HEK293 (cell line): ENCODE data around the gene GNB1L.
A peak's percentile ranks its signal among the peaks of the same experiment; 100 is the strongest.

Source experiments
- CTCF ChIA-PET: fragments of 350-600 bp; formaldehyde crosslinking; extraction: SDS; loops from one replicate; lab custom pipeline; 2021; ENCODE audit warnings: antibody characterized with exemption; lab: Yijun Ruan, JAX
- POLR2A ChIA-PET: fragments of 300-600 bp; formaldehyde crosslinking; extraction: SDS; loops from one replicate; lab custom pipeline; 2020; ENCODE audit warnings: antibody characterized with exemption, inconsistent platforms; lab: Yijun Ruan, JAX
- H3K27ac ChIP-seq: fragments of 200-500 bp; sonication (Bioruptor generic); 2 replicates; pipeline ENCODE4 v1.5.1; 2014; ENCODE audit warnings: low read depth, low read length, control low read depth, inconsistent platforms; ENCODE audit errors: extremely low read depth
- H3K36me3 ChIP-seq, 2 experiments: fragments of 200-500 bp in 1 of 2; sonication (Bioruptor generic) in 1 of 2; 1 replicate in 1 of 2; 2 replicates in 1 of 2; pipeline ENCODE4 v1.5.1; 2014 to 2017; ENCODE audit warnings: inconsistent platforms in 2 of 2, low read length in 2 of 2; ENCODE audit not compliant: control insufficient read depth in 2 of 2, insufficient read depth in 1 of 2
- H3K4me1 ChIP-seq: fragments of 200-500 bp; sonication (Bioruptor generic); 2 replicates; pipeline ENCODE4 v1.5.1; 2014; ENCODE audit warnings: mild to moderate bottlenecking, low read length, inconsistent platforms; ENCODE audit not compliant: control insufficient read depth, insufficient read depth
- H3K4me3 ChIP-seq: 2 replicates; pipeline ENCODE4 v1.5.1; 2011; ENCODE audit warnings: low read depth, mild to moderate bottlenecking, control low read depth, low read length, moderate library complexity
- H3K9me3 ChIP-seq: fragments of 200-500 bp; sonication (Bioruptor generic); 2 replicates; pipeline ENCODE4 v1.5.1; 2014; ENCODE audit warnings: low read depth, low read length, inconsistent platforms; ENCODE audit not compliant: control insufficient read depth, insufficient read depth
- EGR2 ChIP-seq: fragments of 450-650 bp; formaldehyde crosslinking; IDR thresholded peaks from 2 replicates; pipeline ENCODE4 v1.5.1; 2016; ENCODE audit warnings: low read depth, missing biosample characterization, missing genetic modification characterization
- GFI1B ChIP-seq: fragments of 450-650 bp; formaldehyde crosslinking; IDR thresholded peaks from 2 replicates; pipeline ENCODE4 v1.5.1; 2016; ENCODE audit warnings: missing biosample characterization, missing genetic modification characterization
- YY1 ChIP-seq: fragments of 450-650 bp; formaldehyde crosslinking; IDR thresholded peaks from 2 replicates; pipeline ENCODE4 v1.5.1; 2018; ENCODE audit warnings: missing biosample characterization, missing genetic modification characterization
- ZBTB17 ChIP-seq: fragments of 450-650 bp; formaldehyde crosslinking; IDR thresholded peaks from 2 replicates; pipeline ENCODE4 v1.5.1; 2016; ENCODE audit warnings: missing biosample characterization, missing genetic modification characterization
- ZBTB7A ChIP-seq: fragments of 450-650 bp; formaldehyde crosslinking; IDR thresholded peaks from 2 replicates; pipeline ENCODE4 v1.5.1; 2016; ENCODE audit warnings: low read depth, missing biosample characterization, missing genetic modification characterization
- ZBTB8A ChIP-seq: fragments of 450-650 bp; formaldehyde crosslinking; IDR thresholded peaks from 2 replicates; pipeline ENCODE4 v1.5.1; 2016; ENCODE audit warnings: missing biosample characterization, missing genetic modification characterization
- ZFHX2 ChIP-seq: fragments of 450-650 bp; formaldehyde crosslinking; conservative IDR thresholded peaks from 2 replicates; pipeline ENCODE4 v1.5.1; 2016; ENCODE audit warnings: missing biosample characterization, missing genetic modification characterization
- ZNF174 ChIP-seq: fragments of 450-650 bp; formaldehyde crosslinking; IDR thresholded peaks from 2 replicates; pipeline ENCODE4 v1.5.0; 2017; ENCODE audit warnings: missing biosample characterization, mild to moderate bottlenecking, missing genetic modification characterization
- ZNF292 ChIP-seq: fragments of 450-650 bp; formaldehyde crosslinking; IDR thresholded peaks from 2 replicates; pipeline ENCODE4 v1.5.1; 2016; ENCODE audit warnings: low read depth, missing biosample characterization, missing genetic modification characterization, borderline replicate concordance
- ZNF391 ChIP-seq: fragments of 450-650 bp; formaldehyde crosslinking; IDR thresholded peaks from 2 replicates; pipeline ENCODE4 v1.5.1; 2016; ENCODE audit warnings: low read depth, missing biosample characterization, missing genetic modification characterization, borderline replicate concordance
- ZNF510 ChIP-seq: fragments of 450-650 bp; formaldehyde crosslinking; IDR thresholded peaks from 2 replicates; pipeline ENCODE4 v1.5.1; 2018; ENCODE audit warnings: mild to moderate bottlenecking, missing genetic modification characterization, missing biosample characterization; ENCODE audit not compliant: insufficient replicate concordance
- ZNF530 ChIP-seq: fragments of 450-650 bp; formaldehyde crosslinking; IDR thresholded peaks from 2 replicates; pipeline ENCODE4 v1.5.1; 2016; ENCODE audit warnings: low read depth, missing biosample characterization, missing genetic modification characterization
- ZNF544 ChIP-seq: fragments of 450-650 bp; formaldehyde crosslinking; IDR thresholded peaks from 2 replicates; pipeline ENCODE4 v1.5.0; 2017; ENCODE audit warnings: missing biosample characterization, missing genetic modification characterization
- ZNF549 ChIP-seq: fragments of 450-650 bp; IDR thresholded peaks from 2 replicates; pipeline ENCODE4 v1.5.1; 2018; ENCODE audit warnings: missing biosample characterization, missing genetic modification characterization, mild to moderate bottlenecking, inconsistent platforms, moderate library complexity
- ZNF571 ChIP-seq: fragments of 450-650 bp; formaldehyde crosslinking; IDR thresholded peaks from 2 replicates; pipeline ENCODE4 v1.5.0; 2017; ENCODE audit warnings: missing biosample characterization, missing genetic modification characterization
- ZNF600 ChIP-seq: fragments of 450-650 bp; formaldehyde crosslinking; IDR thresholded peaks from 2 replicates; pipeline ENCODE4 v1.5.1; 2016; ENCODE audit warnings: missing biosample characterization, missing genetic modification characterization
- ZNF658 ChIP-seq: fragments of 450-650 bp; formaldehyde crosslinking; IDR thresholded peaks from 2 replicates; pipeline ENCODE4; 2016; ENCODE audit warnings: missing biosample characterization, missing genetic modification characterization
- ZNF660 ChIP-seq: fragments of 450-650 bp; IDR thresholded peaks from 2 replicates; pipeline ENCODE4 v1.5.1; 2018; ENCODE audit warnings: missing biosample characterization, mild to moderate bottlenecking, missing genetic modification characterization
- ZNF677 ChIP-seq: fragments of 450-650 bp; IDR thresholded peaks from 2 replicates; pipeline ENCODE4 v1.5.0; 2018; ENCODE audit warnings: missing biosample characterization, mild to moderate bottlenecking, missing genetic modification characterization, moderate library complexity
- ZNF701 ChIP-seq: fragments of 450-650 bp; formaldehyde crosslinking; IDR thresholded peaks from 2 replicates; pipeline ENCODE4 v1.5.1; 2016; ENCODE audit warnings: missing biosample characterization, missing genetic modification characterization
- ZSCAN16 ChIP-seq: fragments of 450-650 bp; formaldehyde crosslinking; IDR thresholded peaks from 2 replicates; pipeline ENCODE4 v1.5.1; 2016; ENCODE audit warnings: missing biosample characterization, missing genetic modification characterization
- TF ChIP-seq, protein P1 (sequence below): fragments of 450-650 bp; formaldehyde crosslinking; IDR thresholded peaks from 2 replicates; pipeline ENCODE4 v1.5.1; 2016; ENCODE audit warnings: missing biosample characterization, missing genetic modification characterization
- TF ChIP-seq, protein P2 (sequence below): fragments of 450-650 bp; formaldehyde crosslinking; IDR thresholded peaks from 2 replicates; pipeline ENCODE4 v1.5.1; 2016; ENCODE audit warnings: missing biosample characterization, missing genetic modification characterization, borderline replicate concordance
- TF ChIP-seq, protein P3 (sequence below): fragments of 450-650 bp; formaldehyde crosslinking; IDR thresholded peaks from 2 replicates; pipeline ENCODE4 v1.5.1; 2016; ENCODE audit warnings: missing biosample characterization, missing genetic modification characterization

Gene GNB1L

DNA sequence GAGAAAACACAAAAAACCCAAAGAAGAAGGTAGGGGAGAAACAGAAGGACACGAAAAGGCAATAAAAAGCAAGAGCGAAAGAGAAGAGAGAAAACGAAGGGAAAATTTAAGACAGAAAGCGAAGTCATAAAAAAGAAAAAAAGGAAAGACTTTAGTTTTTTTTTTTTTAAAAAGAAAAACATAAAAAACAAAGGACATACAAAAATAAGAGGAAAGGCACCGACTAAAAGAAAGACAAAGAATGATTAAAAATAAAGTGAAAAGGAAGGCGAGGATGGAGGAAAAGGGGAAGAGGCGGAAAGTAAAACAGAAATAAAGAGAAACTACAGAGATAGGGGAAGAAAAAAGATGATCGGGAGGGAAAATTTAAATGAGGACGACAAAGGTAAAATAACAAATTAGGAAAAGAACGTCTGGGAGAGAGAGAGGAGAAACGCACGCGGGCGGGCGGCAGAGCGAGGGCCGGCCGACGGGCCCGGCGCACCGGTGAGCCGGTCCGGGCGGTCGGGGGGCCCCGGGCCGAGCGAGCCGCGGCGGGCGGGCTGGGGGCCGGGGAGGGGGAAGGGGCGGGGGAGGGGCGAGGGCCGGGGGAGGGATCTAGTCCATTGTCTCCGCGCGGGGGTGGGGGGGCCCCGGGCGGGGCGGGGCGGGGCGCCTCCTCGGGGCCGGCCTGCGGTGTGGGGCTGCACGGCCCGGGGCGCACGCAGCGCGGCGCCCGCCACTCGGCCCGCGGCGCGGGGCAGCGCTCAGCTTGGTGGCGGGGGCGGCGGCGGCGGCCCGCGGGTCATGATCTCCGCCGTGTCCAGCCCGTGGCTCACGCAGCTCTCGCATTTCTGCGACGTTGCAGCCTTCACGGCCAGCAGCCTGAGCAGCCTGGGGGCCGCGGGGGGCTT is 94.4 kb downstream of the GNB1L start, which contains the start of gene TBX1 (continued):
- TF ChIP-seq ZBTB17 (tag by site-specific recombination) (0 out of 2 replicates have a peak, but pooled peaks have one; percentile 20), GFI1B (no peak), ZNF510 (tag by site-specific recombination) (no peak), EGR2 (tag by site-specific recombination) (0 out of 2 replicates have a peak, but pooled peaks have one; percentile 2), ZNF544 (no peak)
- TF ChIP-seq, protein P1, sequence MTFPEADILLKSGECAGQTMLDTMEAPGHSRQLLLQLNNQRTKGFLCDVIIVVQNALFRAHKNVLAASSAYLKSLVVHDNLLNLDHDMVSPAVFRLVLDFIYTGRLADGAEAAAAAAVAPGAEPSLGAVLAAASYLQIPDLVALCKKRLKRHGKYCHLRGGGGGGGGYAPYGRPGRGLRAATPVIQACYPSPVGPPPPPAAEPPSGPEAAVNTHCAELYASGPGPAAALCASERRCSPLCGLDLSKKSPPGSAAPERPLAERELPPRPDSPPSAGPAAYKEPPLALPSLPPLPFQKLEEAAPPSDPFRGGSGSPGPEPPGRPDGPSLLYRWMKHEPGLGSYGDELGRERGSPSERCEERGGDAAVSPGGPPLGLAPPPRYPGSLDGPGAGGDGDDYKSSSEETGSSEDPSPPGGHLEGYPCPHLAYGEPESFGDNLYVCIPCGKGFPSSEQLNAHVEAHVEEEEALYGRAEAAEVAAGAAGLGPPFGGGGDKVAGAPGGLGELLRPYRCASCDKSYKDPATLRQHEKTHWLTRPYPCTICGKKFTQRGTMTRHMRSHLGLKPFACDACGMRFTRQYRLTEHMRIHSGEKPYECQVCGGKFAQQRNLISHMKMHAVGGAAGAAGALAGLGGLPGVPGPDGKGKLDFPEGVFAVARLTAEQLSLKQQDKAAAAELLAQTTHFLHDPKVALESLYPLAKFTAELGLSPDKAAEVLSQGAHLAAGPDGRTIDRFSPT (tag by site-specific recombination) = no peak
- TF ChIP-seq, all 188 proteins: peak for 23

DNA sequence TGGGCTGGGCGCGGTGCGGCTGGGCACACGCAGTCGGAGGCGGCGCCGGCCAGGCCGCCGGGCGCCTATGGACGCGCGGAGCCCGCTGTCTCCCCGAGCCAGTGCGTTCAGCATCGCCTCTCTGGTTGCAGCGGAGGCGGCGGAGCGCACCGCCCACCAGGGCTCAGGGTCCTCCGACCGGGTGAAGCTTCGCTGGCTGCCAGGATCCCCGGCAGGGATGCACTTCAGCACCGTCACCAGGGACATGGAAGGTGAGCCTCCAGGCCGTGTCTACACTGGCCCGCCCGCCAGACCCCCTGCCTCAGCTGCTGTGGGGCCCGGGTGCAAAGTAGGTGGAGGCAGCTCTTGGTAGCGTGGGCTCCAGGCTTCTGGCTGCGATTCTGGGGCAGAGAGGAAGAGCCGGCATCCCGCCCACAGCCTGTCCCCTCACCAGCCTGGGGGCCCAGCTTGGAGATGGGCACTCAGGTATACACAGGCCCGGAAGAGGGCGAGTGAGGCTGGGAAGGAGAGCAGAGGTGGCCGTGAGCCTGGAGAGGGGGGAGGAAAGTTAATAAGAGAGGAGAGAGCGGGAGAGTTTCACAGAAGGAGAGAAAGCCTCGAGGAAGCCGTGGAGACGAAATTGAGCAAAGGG is 95.1 kb downstream of the GNB1L start:
- Histone ChIP-seq H3K4me1 (no peaks in the 10 kb centered on the region), H3K36me3 (peaks cover 0 to 25% of the 10 kb centered on the region in 2 experiments; a peak in 1 of 3 replicates), H3K9me3 (no peaks in the 10 kb centered on the region), H3K4me3 (no peak overlapping the region), H3K27ac (no peak overlapping the region)
- TF ChIP-seq ZSCAN16 = no peak
- TF ChIP-seq ZNF174 = no peak
- peak; percentile 19; the same call in 1 of the 2 replicates for TF ChIP-seq ZBTB8A (tag by site-specific recombination)
- TF ChIP-seq ZNF530 (tag by site-specific recombination) = no peak
- TF ChIP-seq ZFHX2 (tag by site-specific recombination) = peak; percentile 40; the same call in 1 of the 2 replicates
- TF ChIP-seq ZNF701 = no peak
- TF ChIP-seq, protein P2, sequence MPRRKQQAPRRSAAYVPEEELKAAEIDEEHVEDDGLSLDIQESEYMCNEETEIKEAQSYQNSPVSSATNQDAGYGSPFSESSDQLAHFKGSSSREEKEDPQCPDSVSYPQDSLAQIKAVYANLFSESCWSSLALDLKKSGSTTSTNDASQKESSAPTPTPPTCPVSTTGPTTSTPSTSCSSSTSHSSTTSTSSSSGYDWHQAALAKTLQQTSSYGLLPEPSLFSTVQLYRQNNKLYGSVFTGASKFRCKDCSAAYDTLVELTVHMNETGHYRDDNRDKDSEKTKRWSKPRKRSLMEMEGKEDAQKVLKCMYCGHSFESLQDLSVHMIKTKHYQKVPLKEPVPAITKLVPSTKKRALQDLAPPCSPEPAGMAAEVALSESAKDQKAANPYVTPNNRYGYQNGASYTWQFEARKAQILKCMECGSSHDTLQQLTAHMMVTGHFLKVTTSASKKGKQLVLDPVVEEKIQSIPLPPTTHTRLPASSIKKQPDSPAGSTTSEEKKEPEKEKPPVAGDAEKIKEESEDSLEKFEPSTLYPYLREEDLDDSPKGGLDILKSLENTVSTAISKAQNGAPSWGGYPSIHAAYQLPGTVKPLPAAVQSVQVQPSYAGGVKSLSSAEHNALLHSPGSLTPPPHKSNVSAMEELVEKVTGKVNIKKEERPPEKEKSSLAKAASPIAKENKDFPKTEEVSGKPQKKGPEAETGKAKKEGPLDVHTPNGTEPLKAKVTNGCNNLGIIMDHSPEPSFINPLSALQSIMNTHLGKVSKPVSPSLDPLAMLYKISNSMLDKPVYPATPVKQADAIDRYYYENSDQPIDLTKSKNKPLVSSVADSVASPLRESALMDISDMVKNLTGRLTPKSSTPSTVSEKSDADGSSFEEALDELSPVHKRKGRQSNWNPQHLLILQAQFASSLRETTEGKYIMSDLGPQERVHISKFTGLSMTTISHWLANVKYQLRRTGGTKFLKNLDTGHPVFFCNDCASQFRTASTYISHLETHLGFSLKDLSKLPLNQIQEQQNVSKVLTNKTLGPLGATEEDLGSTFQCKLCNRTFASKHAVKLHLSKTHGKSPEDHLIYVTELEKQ (tag by site-specific recombination) = no peak
- POLR2A ChIA-PET = no interaction called here
- CTCF ChIA-PET = interaction anchor here (0.6 kb wide), 2 partner anchors 194 to 649 kb away, joined by 3 to 4 read pairs; no protein-coding TSS in a partner anchor

DNA sequence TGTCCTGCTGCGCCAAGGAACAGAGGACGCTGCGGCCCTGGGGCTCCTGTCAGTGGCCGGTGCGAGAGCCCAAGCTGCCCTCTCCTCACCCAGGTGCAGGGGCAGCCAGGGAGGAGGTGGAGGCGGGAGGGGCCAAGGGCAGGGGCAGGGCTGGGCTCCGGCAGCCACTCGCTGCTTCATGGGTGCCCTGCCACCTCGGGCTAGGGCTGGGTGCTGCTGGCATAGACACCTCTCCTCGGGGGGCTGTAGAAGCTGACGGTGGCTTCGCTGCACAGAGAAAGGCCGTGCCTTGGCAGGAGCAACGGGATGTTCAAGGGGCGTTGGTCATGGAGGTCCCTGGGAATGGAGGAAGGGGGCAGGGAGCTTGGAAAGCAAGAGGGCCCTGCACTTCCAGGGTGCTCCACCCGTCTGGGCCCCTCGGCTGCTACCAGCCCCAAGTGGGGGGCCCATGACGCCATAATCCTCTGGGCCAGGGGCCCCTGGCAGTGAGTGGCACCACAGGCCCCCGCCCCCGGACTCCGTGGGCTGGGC is 95.7 kb downstream of the GNB1L start:
- no peak overlapping the region for H3K4me3 ChIP-seq
- ChIA-PET CTCF (interaction anchor here (0.6 kb wide), 1 partner anchor 648 kb away, joined by 4 read pairs; no protein-coding TSS in a partner anchor), POLR2A (interaction anchor here (0.8 kb wide), 1 partner anchor 95 kb away, joined by 3 read pairs; no protein-coding TSS in a partner anchor)
- H3K27ac ChIP-seq = no peak overlapping the region
- peaks cover 0 to 19% of the 10 kb centered on the region in 2 experiments; a peak in 1 of 3 replicates for H3K36me3 ChIP-seq
- no peaks in the 10 kb centered on the region for H3K9me3 ChIP-seq
- H3K4me1 ChIP-seq = no peaks in the 10 kb centered on the region
- TF ChIP-seq ZNF549 (tag by site-specific recombination) (no peak), ZNF660 (tag by site-specific recombination) (no peak), ZNF391 (tag by site-specific recombination) (no peak), ZNF600 (tag by site-specific recombination) (no peak), ZNF292 (no peak), ZBTB7A (tag by site-specific recombination) (no peak), ZNF571 (tag by site-specific recombination) (no peak), YY1 (tag by site-specific recombination) (no peak), ZNF677 (no peak), ZNF658 (tag by site-specific recombination) (no peak)
- TF ChIP-seq, protein P3, sequence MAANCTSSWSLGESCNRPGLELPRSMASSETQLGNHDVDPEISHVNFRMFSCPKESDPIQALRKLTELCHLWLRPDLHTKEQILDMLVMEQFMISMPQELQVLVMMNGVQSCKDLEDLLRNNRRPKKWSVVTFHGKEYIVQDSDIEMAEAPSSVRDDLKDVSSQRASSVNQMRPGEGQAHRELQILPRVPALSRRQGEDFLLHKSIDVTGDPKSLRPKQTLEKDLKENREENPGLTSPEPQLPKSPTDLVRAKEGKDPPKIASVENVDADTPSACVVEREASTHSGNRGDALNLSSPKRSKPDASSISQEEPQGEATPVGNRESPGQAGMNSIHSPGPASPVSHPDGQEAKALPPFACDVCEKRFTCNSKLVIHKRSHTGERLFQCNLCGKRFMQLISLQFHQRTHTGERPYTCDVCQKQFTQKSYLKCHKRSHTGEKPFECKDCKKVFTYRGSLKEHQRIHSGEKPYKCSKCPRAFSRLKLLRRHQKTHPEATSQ (tag by site-specific recombination) = no peak
